Measurements from ENCODE around the gene RAB30.

RAB30 gene

GRCh38 chr11:83071567-83072349, at the start of gene RAB30:
TSS of gene RAB30 (minus strand) at chr11:83071897. CDS start at chr11:82997316, 74,581 bp downstream.
- DNase-seq: peak; percentile 98

DNA sequence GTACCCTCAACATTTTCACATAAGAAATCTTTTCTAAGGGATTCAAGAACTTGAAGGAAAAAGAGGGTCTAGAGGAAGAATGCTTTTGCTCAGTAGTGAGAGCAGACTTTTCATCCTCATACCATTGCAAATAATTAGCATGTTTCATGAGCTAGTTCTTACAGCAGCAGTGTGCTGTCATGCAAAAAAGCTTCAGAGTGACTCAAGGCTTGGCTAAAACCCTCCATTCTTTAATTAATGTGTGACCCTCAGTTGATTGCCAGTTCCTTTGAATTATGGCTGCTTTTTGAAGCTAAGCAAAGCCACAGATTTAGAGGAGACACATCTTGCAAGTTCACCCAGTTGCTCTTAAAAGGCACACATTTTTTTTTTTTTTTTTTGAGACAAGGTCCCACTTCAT, 48.6 kb upstream of the RAB30 start:
- DNase-seq: no peak

DNA sequence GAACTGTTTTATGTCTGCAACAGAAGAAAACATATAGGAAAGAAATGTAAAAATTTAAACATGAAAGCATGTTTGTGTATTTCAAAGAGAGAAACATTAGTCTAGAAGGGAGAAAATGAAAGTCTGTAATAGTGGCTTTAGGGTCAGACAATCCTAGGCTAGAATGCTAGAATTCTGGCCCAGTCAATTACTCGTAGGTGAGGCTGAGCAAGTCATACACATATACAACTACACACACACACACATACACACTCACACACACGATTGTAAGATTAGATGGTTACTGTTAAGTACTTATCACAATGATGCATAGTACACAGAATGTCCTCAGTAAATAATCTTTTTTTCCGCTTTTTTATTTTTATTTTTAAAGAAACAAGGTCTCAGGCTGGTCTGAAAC, 47.5 kb upstream of the RAB30 start:
- no peak for DNase-seq

- DNase-seq: no peak
Measured at GRCh38 chr11:83118814-83119213, 47.1 kb upstream of the RAB30 start.

DNA sequence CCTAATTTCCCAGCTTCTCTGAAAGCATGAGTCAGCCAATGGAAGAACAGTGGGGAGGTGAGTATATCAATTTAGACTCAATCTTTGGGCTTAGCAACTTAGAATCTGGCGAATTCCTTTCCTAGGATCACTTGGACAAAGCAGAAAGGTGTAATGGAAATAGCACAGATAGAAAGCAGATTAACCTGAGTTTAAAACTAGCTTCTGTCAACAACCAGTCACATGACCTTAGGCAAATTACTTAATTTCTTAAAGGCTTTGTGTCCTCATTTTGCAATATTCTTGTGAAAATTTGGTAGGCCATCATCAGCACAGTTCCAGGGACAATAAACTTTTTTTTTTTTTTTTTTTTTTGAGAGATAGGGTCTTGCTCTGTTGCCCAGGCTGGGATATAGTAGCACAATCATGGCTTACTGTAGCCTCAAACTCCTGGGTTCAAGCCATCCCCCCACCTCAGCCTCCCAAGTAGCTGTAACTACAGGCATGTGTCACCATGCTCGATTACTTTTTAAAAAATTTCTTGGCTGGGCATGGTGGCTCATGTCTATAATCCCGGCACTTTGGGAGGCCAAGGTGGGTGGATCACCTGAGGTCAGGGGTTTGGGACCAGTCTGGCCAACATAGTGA, 44.4 kb upstream of the RAB30 start:
- DNase-seq: no peak

- DNase-seq: no peak
Measured at GRCh38 chr11:83115551-83115950, 43.9 kb upstream of the RAB30 start.

DNA sequence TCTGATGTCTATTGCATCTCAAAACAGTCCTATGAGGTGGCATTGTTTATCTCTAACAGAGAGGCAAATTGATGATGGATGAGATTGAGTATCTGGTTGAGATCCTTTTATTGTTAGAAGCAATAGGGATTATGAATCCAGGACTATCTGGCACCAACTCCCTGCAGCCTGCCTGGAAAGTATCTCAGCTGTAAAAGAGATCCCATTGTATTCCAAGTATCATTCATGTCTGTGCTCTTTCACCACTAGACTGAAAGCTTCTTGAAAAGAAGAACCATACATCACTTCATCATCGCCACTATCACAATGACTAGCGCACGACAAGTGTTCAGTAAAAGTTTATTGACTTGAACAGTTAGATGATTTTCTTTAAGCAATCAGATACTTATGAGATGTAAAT, 43.3 kb upstream of the RAB30 start:
- no peak for DNase-seq

- no peak for DNase-seq
Measured at GRCh38 chr11:83112886-83113285, 41.2 kb upstream of the RAB30 start.

DNA sequence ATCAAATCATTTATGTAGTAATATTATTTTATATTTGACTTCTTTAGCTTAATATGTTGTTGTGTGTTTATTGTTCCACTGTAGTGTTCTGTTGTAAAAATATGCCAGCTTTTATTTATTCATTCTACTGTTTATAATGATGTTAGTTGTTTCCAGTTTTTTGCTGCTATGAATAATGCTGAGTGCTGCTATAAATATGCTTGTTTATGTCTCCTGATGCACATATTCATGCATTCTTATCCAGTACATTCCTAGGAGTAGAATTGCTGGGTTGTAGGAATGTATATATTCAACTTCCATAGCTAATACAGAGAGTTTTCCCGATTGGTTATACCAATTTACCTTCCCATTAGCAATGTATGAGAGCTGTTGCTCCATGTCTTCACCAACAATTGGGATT, 33.5 kb upstream of the RAB30 start:
- DNase-seq: no peak

DNA sequence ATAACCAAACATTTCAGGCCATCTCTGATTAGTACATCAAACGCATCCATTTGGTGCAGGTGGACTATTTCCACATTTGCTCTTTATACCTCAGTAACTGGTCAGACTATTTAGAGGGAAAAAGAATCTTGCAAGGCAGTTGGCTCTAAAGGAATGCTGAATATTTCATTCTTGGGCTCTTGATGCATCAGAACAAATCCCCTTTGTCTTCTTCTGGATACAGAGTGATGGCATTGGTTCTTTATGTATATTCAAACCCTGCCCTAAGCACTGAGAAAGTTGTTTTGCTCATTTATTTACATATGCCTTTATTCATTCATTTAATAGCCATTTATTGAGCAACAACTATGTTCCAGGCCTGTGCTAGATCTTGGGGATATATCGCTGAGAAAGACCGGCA, 31.1 kb upstream of the RAB30 start:
- DNase-seq: no peak

DNA sequence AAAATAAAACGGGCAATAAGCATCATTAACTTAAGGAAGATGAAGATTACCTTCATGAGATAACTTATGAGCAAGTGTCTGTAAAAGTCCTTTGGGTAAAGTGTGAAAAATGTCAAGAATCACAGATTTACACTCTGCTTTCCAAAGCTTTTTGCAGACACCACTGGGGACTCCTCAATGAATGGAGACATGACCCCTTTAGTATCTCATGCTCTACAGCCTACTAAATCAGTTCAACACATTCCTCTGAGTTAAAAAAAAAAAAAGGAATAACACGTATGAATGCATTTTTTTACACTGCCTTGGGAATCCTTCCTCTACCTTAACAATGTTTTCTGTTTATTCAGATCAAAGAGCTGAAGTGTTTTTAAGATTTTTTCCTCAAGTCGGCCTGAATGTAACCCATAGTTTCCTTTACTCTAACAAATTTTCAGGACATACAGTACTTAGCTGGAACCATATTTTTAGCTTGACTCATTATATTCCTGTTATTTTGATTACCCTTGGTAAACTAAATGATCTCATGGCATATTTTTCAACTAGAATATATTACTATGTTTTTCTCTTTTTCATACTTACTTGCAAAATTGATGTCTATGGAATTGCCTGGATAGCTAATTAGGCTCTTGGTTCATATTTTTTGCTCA, 25.9 kb upstream of the RAB30 start:
- no peak for DNase-seq

DNA sequence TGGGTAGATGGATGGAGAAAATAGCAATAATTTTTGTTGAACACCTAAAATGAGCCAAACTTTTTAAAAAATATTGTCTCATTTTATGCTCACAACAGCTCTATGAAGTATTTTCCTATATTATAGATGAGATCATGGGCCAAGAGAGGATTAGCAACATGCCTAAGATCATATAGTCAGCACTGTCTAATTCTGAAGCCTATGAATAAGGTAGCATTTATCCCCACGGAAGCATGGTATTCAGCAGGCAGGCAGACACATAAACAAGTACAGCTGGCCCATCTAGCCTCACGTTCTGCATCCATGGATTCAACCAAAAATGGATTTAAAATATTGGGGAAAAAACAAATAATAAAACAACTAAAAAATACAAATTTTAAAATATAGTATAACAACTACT, 21.9 kb upstream of the RAB30 start:
- no peak for DNase-seq

DNA sequence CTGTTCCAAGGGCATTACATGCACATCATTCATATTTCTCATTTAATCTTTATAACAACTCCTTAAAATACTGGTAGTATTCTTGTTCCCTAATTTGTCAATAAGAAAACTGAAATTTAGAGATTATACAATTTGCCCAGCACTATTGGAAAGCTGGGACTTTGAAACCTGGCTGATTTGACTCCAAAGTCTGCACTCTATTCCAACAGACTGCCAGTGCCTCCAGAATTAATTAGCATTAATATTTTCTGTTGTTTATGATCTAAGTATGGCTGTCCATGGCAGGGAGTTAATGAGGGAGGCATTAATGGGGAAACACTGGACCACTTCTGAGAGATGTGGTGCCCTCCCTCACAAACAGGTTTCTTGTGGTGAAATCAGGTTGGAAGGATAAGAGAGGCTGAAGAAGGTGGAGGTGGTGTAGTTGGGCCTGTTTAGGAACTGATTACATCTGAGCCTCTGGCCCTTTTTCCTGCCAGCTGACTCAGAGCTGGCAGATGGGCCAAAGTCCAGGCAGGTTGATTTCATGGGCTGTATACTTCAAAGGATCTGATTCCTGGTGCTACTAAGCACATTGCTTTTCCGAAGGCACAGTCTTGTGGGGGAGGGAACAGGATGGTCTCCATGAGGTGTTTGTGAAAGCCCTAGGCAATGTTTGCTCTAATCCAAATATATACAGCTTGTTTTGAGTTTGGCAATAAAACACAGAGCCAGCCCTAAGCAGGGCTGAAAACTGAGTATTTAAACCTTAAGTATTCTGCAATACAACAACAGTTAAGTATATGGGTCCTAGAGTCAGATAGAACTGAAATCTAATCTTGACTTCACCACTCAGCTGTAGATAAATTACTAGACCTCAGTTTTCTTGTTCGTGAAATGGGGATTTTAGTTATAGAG, 21.0 kb upstream of the RAB30 start:
- no peak for DNase-seq

DNA sequence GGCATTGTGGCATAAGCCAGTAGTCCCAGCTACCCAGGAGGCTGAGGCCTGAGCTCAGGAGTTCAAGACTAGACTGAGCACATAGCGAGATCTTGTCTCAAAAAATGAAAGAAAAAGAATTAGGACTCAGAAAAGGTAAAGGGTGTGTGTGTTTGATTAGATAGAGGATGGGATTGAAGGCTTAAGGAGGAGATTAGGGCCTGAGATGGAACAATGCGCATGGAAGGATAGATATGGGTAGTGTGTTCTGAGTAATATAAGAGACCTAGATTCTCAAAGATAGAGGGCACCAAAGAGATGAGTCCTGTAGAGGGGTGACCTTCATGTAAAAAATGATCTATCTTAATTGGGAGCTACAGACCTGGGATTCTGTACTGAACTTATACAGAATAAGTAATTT, 17.3 kb upstream of the RAB30 start:
- no peak for DNase-seq

- no peak for DNase-seq
Measured at GRCh38 chr11:83087035-83087434, 15.3 kb upstream of the RAB30 start.

DNA sequence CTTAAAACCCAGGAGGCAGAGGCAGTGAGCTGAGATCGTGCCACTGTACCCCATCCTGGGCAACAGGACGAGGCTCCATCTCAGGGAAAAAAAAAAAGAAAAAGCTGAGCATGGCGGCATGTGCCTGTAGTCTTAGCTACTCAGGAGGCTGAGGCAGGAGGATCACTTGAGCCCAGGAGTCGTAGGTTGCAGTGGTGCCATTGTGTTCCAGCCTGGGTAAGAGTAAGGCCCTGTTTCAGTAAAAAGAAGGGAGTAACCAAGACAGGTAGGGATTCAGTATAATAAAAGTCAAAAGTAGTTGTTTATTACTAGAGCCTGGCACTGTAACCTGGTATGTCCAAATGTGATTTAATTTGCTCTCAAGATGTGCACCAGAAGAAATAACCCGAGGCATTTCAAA, 8.1 kb upstream of the RAB30 start:
- DNase-seq: no peak

GRCh38 chr11:83078269-83078668, 6.6 kb upstream of the RAB30 start:
- DNase-seq: no peak

DNA sequence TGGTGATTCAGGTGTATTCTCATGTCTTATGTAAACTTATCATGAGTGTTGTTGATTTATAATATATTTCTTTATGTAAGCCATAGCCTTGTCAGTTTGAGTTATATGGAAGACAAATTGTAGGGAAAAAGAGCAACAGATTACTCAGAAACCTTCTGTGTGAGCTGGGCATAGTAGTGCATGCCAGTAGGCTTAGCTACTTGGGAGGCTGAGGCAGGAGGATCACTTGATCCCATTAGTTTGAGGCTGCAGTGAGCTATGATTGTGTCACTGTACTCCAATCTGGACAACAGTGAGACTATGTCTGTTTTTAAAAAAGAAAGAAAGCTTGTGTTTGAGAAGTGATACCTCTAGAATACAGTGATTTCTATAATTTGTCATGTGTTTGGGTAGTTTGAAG, 2.2 kb upstream of the RAB30 start:
- no peak for DNase-seq

- no peak for DNase-seq
Measured at GRCh38 chr11:83073258-83073657, 1.6 kb upstream of the RAB30 start.

GRCh38 chr11:83072350-83073242, 899 bp upstream of the RAB30 start:
- no peak for DNase-seq

GRCh38 chr11:83070731-83071566, 748 bp downstream of the RAB30 start:
- no peak for DNase-seq
